ENCODE measurements around the gene POC1A.

Gene POC1A

GRCh38 chr3:52154135-52155094, at the start of gene POC1A:
Gene POC1A (minus strand): TSS chr3:52154423. CDS start chr3:52154372, 51 bp downstream.
- DNase-seq (ENCODE audit: low read depth in 2 of 2): peak; percentile 84 to 88

- no peak for DNase-seq (ENCODE audit: low read depth in 2 of 2)
Measured at GRCh38 chr3:52203701-52204100, 49.5 kb upstream of the POC1A start.

GRCh38 chr3:52202384-52203077, 48.3 kb upstream of the POC1A start:
- no peak for DNase-seq (ENCODE audit: low read depth in 2 of 2)

GRCh38 chr3:52200981-52201679, 46.9 kb upstream of the POC1A start:
- no peak for DNase-seq (ENCODE audit: low read depth in 2 of 2)

GRCh38 chr3:52198643-52199608, 44.7 kb upstream of the POC1A start:
- no peak for DNase-seq (ENCODE audit: low read depth in 2 of 2)

- peak; percentile 92 to 93 for DNase-seq (ENCODE audit: low read depth in 2 of 2)
Measured at GRCh38 chr3:52197842-52198625, 43.8 kb upstream of the POC1A start, which contains the start of gene ALAS1. Gene ALAS1 (plus strand): TSS chr3:52198160. CDS start chr3:52199242, 1,082 bp downstream.

GRCh38 chr3:52197499-52197841, 43.2 kb upstream of the POC1A start:
- no peak for DNase-seq (ENCODE audit: low read depth in 2 of 2)

- no peak for DNase-seq (ENCODE audit: low read depth in 2 of 2)
Measured at GRCh38 chr3:52196977-52197376, 42.8 kb upstream of the POC1A start.

GRCh38 chr3:52195823-52196331, 41.7 kb upstream of the POC1A start:
- DNase-seq (ENCODE audit: low read depth in 2 of 2): no peak

GRCh38 chr3:52195291-52195597, 41.0 kb upstream of the POC1A start:
- no peak for DNase-seq (ENCODE audit: low read depth in 2 of 2)

GRCh38 chr3:52194485-52195290, 40.5 kb upstream of the POC1A start:
- DNase-seq (ENCODE audit: low read depth in 2 of 2): no peak

- DNase-seq (ENCODE audit: low read depth in 2 of 2): no peak
Measured at GRCh38 chr3:52193065-52193464, 38.8 kb upstream of the POC1A start.

GRCh38 chr3:52191663-52192062, 37.4 kb upstream of the POC1A start:
- no peak for DNase-seq (ENCODE audit: low read depth in 2 of 2)

GRCh38 chr3:52190294-52191074, 36.3 kb upstream of the POC1A start:
- DNase-seq (ENCODE audit: low read depth in 2 of 2): no peak

- DNase-seq (ENCODE audit: low read depth in 2 of 2): no peak
Measured at GRCh38 chr3:52188556-52188955, 34.3 kb upstream of the POC1A start.

GRCh38 chr3:52186729-52187128, 32.5 kb upstream of the POC1A start:
- DNase-seq (ENCODE audit: low read depth in 2 of 2): no peak

- DNase-seq (ENCODE audit: low read depth in 2 of 2): no peak
Measured at GRCh38 chr3:52185837-52186236, 31.6 kb upstream of the POC1A start.

- no peak for DNase-seq (ENCODE audit: low read depth in 2 of 2)
Measured at GRCh38 chr3:52185311-52185710, 31.1 kb upstream of the POC1A start.

GRCh38 chr3:52184690-52185089, 30.5 kb upstream of the POC1A start:
- no peak for DNase-seq (ENCODE audit: low read depth in 2 of 2)

Data from stimulated activated CD8-positive, alpha-beta memory T cell treated with anti-CD3 and anti-CD28 coated beads, Interleukin-15, amount 100 ng/mL, for 48 hours (primary cell).